ENCODE data around the gene ESPN.

The ESPN gene

GRCh38 chr1:6417961-6418667 is 6.5 kb upstream of the ESPN start:
- no peak overlapping the region for H3K4me3 ChIP-seq (replicated peaks; ENCODE audit: low read depth, low read length)
- TF ChIP-seq CTCF (IDR thresholded peaks at IDR 0.05; ENCODE audit: low read depth, low read length, missing control alignments), result no peak
- DNase-seq (ENCODE audit: extremely low read depth, low read depth), result no peak

- H3K4me3 ChIP-seq (replicated peaks; ENCODE audit: low read depth, low read length), result no peak overlapping the region
- TF ChIP-seq CTCF (IDR thresholded peaks at IDR 0.05; ENCODE audit: low read depth, low read length, missing control alignments), result no peak
- no peak for DNase-seq (ENCODE audit: extremely low read depth, low read depth)
Measured at GRCh38 chr1:6418668-6419396, 5.7 kb upstream of the ESPN start.

- no peak for TF ChIP-seq CTCF (IDR thresholded peaks at IDR 0.05; ENCODE audit: low read depth, low read length, missing control alignments)
- DNase-seq (ENCODE audit: extremely low read depth, low read depth), result no peak
- no peak overlapping the region for H3K4me3 ChIP-seq (replicated peaks; ENCODE audit: low read depth, low read length)
Measured at GRCh38 chr1:6419397-6419803, 5.2 kb upstream of the ESPN start.

GRCh38 chr1:6419804-6420453 is 4.6 kb upstream of the ESPN start, which contains the start of gene HES2:
Gene HES2, minus strand, starts transcription at chr1:6419919. Its CDS starts 99 bp downstream, at chr1:6419820.
- no peak within 1 kb of the TSS for H3K4me3 ChIP-seq (replicated peaks; ENCODE audit: low read depth, low read length)
- no peak for TF ChIP-seq CTCF (IDR thresholded peaks at IDR 0.05; ENCODE audit: low read depth, low read length, missing control alignments)
- no peak for DNase-seq (ENCODE audit: extremely low read depth, low read depth)

GRCh38 chr1:6420454-6421042 is 4.0 kb upstream of the ESPN start:
- DNase-seq (ENCODE audit: extremely low read depth, low read depth), result no peak
- no peak overlapping the region for H3K4me3 ChIP-seq (replicated peaks; ENCODE audit: low read depth, low read length)
- no peak for TF ChIP-seq CTCF (IDR thresholded peaks at IDR 0.05; ENCODE audit: low read depth, low read length, missing control alignments)

- no peak overlapping the region for H3K4me3 ChIP-seq (replicated peaks; ENCODE audit: low read depth, low read length)
- DNase-seq (ENCODE audit: extremely low read depth, low read depth), result no peak
- no peak for TF ChIP-seq CTCF (IDR thresholded peaks at IDR 0.05; ENCODE audit: low read depth, low read length, missing control alignments)
Measured at GRCh38 chr1:6421266-6421665, 3.3 kb upstream of the ESPN start.
